ENCODE measurements around the gene DCLRE1B.

The DCLRE1B gene

GRCh38 chr1:113957984-113958383 lies 52.9 kb downstream of the DCLRE1B start:
- no peak for DNase-seq (ENCODE audit: low read depth)
- H3K4me3 ChIP-seq (ENCODE audit: low read depth, low read length) = no peak overlapping the region
- no peak for TF ChIP-seq CTCF (IDR thresholded peaks at IDR 0.05; ENCODE audit: low read depth, low read length, missing control alignments)

- H3K4me3 ChIP-seq (ENCODE audit: low read depth, low read length) = no peak overlapping the region
- DNase-seq (ENCODE audit: low read depth) = no peak
- no peak for TF ChIP-seq CTCF (IDR thresholded peaks at IDR 0.05; ENCODE audit: low read depth, low read length, missing control alignments)
These were observed 53.6 kb downstream of the DCLRE1B start for GRCh38 chr1:113958691-113959090.

GRCh38 chr1:113963281-113963906 lies 58.3 kb downstream of the DCLRE1B start:
- no peak for DNase-seq (ENCODE audit: low read depth)
- no peak overlapping the region for H3K4me3 ChIP-seq (ENCODE audit: low read depth, low read length)
- no peak for TF ChIP-seq CTCF (IDR thresholded peaks at IDR 0.05; ENCODE audit: low read depth, low read length, missing control alignments)

All from GM12864 (cell line).